Measurements from ENCODE around the gene OR1N2.

The OR1N2 gene

GRCh38 chr9:122552812-122553211 is at the start of gene OR1N2:
Gene OR1N2 (plus strand): TSS chr9:122553112. CDS start chr9:122553212, 100 bp downstream.
- no peak for TF ChIP-seq CTCF (IDR thresholded peaks at IDR 0.05; ENCODE audit: unreplicated experiment in 3 of 3)
- peaks cover 4% of the 10 kb centered on the region for H3K9me3 Mint-ChIP-seq
- H3K4me1 Mint-ChIP-seq = no peaks in the 10 kb centered on the region
- H3K4me3 Mint-ChIP-seq = no peak within 1 kb of the TSS
- H3K36me3 Mint-ChIP-seq (ENCODE audit: low read depth) = no peaks in the 10 kb centered on the region
- peaks cover 16% of the 10 kb centered on the region for H3K27me3 Mint-ChIP-seq (ENCODE audit: low read depth)
- no peak within 1 kb of the TSS for H3K27ac Mint-ChIP-seq

- TF ChIP-seq CTCF (IDR thresholded peaks at IDR 0.05; ENCODE audit: unreplicated experiment in 3 of 3) = no peak
- Mint-ChIP-seq H3K36me3 (ENCODE audit: low read depth) (no peaks in the 10 kb centered on the region), H3K27ac (no peak overlapping the region), H3K4me1 (no peaks in the 10 kb centered on the region), H3K9me3 (no peaks in the 10 kb centered on the region), H3K4me3 (no peak overlapping the region), H3K27me3 (ENCODE audit: low read depth) (peaks cover 29% of the 10 kb centered on the region)
These were observed 45.9 kb upstream of the OR1N2 start for GRCh38 chr9:122506964-122507363.

GRCh38 chr9:122510502-122510901 is 42.4 kb upstream of the OR1N2 start, which contains the start of gene OR1J2:
Gene OR1J2 (plus strand): TSS chr9:122510802. CDS start chr9:122510802, 0 bp downstream.
- Mint-ChIP-seq H3K27ac (no peak within 1 kb of the TSS), H3K27me3 (ENCODE audit: low read depth) (peaks cover 38% of the 10 kb centered on the region), H3K4me3 (no peak within 1 kb of the TSS), H3K36me3 (ENCODE audit: low read depth) (no peaks in the 10 kb centered on the region), H3K9me3 (no peaks in the 10 kb centered on the region), H3K4me1 (no peaks in the 10 kb centered on the region)
- no peak for TF ChIP-seq CTCF (IDR thresholded peaks at IDR 0.05; ENCODE audit: unreplicated experiment in 3 of 3)

- no peaks in the 10 kb centered on the region for H3K36me3 Mint-ChIP-seq (ENCODE audit: low read depth)
- H3K27me3 Mint-ChIP-seq (ENCODE audit: low read depth) = peaks cover 18% of the 10 kb centered on the region
- no peak for TF ChIP-seq CTCF (IDR thresholded peaks at IDR 0.05; ENCODE audit: unreplicated experiment in 3 of 3)
- no peak overlapping the region for H3K4me3 Mint-ChIP-seq
- H3K27ac Mint-ChIP-seq = no peak overlapping the region
- no peaks in the 10 kb centered on the region for H3K9me3 Mint-ChIP-seq
- no peaks in the 10 kb centered on the region for H3K4me1 Mint-ChIP-seq
These were observed 34.7 kb upstream of the OR1N2 start for GRCh38 chr9:122518226-122518625.

GRCh38 chr9:122518841-122519240 is 34.1 kb upstream of the OR1N2 start, which contains the start of gene OR1J4:
Gene OR1J4 (plus strand): TSS chr9:122519141. CDS start chr9:122519141, 0 bp downstream.
- Mint-ChIP-seq H3K4me3 (no peak within 1 kb of the TSS), H3K36me3 (ENCODE audit: low read depth) (no peaks in the 10 kb centered on the region), H3K9me3 (no peaks in the 10 kb centered on the region), H3K27me3 (ENCODE audit: low read depth) (peaks cover 18% of the 10 kb centered on the region), H3K27ac (no peak within 1 kb of the TSS), H3K4me1 (no peaks in the 10 kb centered on the region)
- no peak for TF ChIP-seq CTCF (IDR thresholded peaks at IDR 0.05; ENCODE audit: unreplicated experiment in 3 of 3)

GRCh38 chr9:122519376-122519775 is 33.5 kb upstream of the OR1N2 start:
- H3K36me3 Mint-ChIP-seq (ENCODE audit: low read depth) = no peaks in the 10 kb centered on the region
- no peak overlapping the region for H3K4me3 Mint-ChIP-seq
- no peaks in the 10 kb centered on the region for H3K4me1 Mint-ChIP-seq
- TF ChIP-seq CTCF (IDR thresholded peaks at IDR 0.05; ENCODE audit: unreplicated experiment in 3 of 3) = no peak
- no peak overlapping the region for H3K27ac Mint-ChIP-seq
- H3K27me3 Mint-ChIP-seq (ENCODE audit: low read depth) = peaks cover 15% of the 10 kb centered on the region
- H3K9me3 Mint-ChIP-seq = no peaks in the 10 kb centered on the region

All from nephron (organoid).